ENCODE results near the gene RHOB. TPM values are rescaled to one million over a fixed set of nuclear protein-coding genes. Genes with fewer than 3 reads are reported as not detected.

RHOB gene
- total RNA-seq, 2 experiments from 2014 or later = 25.9 to 26.6 TPM

DNA sequence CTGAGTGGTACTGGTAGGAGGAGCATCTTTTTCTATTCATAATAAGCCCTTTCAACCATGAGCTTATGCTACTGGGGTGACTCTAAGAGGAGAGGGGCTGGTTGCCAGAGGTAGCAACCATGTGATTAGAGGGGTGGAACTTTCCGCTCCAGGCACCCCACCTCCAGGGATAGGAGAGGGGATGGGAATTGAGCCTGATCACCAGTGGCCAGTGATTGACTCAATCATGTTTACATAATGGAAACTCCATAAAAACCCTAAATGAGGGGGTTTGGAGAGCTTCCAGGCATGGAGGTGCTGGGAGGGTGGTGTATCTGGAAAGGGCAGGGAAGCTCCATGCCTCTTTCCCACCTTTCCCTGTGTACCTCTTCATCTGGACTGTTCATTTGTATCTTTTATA, 46.6 kb upstream of the RHOB start:
- no peak overlapping the region for H3K27ac ChIP-seq (ENCODE audit: low read depth in 1 of 2, low read length in 2 of 2)
- H3K4me3 ChIP-seq (ENCODE audit: low read length) = no peak overlapping the region
- H3K9me3 ChIP-seq (ENCODE audit: control insufficient read depth in 1 of 2, insufficient read depth in 1 of 2, low read length in 2 of 2) = no peaks in the 10 kb centered on the region
- TF ChIP-seq, protein P1, sequence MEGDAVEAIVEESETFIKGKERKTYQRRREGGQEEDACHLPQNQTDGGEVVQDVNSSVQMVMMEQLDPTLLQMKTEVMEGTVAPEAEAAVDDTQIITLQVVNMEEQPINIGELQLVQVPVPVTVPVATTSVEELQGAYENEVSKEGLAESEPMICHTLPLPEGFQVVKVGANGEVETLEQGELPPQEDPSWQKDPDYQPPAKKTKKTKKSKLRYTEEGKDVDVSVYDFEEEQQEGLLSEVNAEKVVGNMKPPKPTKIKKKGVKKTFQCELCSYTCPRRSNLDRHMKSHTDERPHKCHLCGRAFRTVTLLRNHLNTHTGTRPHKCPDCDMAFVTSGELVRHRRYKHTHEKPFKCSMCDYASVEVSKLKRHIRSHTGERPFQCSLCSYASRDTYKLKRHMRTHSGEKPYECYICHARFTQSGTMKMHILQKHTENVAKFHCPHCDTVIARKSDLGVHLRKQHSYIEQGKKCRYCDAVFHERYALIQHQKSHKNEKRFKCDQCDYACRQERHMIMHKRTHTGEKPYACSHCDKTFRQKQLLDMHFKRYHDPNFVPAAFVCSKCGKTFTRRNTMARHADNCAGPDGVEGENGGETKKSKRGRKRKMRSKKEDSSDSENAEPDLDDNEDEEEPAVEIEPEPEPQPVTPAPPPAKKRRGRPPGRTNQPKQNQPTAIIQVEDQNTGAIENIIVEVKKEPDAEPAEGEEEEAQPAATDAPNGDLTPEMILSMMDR (IDR thresholded peaks at IDR 0.05) = no peak
- intact Hi-C loops (cut with DNase I, micrococcal nuclease) = no loop called here
- Mint-ChIP-seq H3K27me3 (peaks cover 16% of the 10 kb centered on the region), H3K4me3 (no peak overlapping the region), H3K9me3 (no peaks in the 10 kb centered on the region), H3K4me1 (ENCODE audit: low read depth) (no peaks in the 10 kb centered on the region), H3K36me3 (ENCODE audit: low read depth) (no peaks in the 10 kb centered on the region), H3K27ac (no peak overlapping the region)
- H3K36me3 ChIP-seq (ENCODE audit: insufficient read depth, low read length) = no peaks in the 10 kb centered on the region
- DNase-seq = no peak
- no peaks in the 10 kb centered on the region for H3K27me3 ChIP-seq (ENCODE audit: control insufficient read depth in 1 of 2, insufficient read depth in 2 of 2, low read length in 2 of 2)
- H3K4me1 ChIP-seq (ENCODE audit: insufficient read depth, low read length) = no peaks in the 10 kb centered on the region
- ChIA-PET CTCF (no interaction called here), POLR2A (no interaction called here)
- no peak for ATAC-seq (ENCODE audit: poor library complexity)

DNA sequence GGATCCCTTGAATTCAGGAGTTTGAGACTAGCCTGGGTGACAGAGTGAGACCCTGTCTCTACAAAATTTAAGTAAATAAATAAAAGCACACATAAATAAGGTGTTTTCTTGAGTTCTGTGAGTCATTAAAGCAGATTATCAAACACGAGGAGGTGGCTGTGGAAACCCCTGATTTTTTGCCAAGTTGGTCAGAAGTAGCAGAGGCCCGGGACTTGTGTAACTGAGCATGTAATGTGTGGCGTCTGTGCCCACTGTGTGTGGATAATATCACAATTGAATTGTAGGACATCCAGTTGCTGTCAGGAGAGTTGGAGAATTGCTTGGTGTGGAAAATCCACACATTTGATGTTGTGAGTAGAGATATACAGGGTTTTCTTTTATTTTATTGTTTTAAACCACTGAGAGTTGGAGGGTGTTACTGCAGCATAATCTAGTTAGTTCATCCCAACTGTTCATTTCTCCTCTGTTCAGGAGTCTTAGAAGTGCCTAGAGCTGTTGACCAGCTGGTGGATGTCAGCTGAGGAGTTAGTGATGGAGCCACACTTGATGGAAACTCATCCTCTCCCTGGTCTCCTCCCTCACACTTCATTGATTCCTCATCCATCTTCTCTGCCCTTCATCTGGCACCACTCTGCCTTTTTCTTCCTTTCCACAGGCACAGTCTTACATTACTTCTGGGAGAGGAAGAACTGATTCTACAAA, 45.9 kb upstream of the RHOB start:
- intact Hi-C loops (cut with DNase I, micrococcal nuclease) = no loop called here
- no peak for ATAC-seq (ENCODE audit: poor library complexity)
- H3K9me3 Mint-ChIP-seq = no peaks in the 10 kb centered on the region
- ChIA-PET CTCF (no interaction called here), POLR2A (no interaction called here)
- no peak for DNase-seq
- H3K27ac Mint-ChIP-seq = no peak overlapping the region
- no peaks in the 10 kb centered on the region for H3K4me1 Mint-ChIP-seq (ENCODE audit: low read depth)
- H3K4me3 Mint-ChIP-seq = no peak overlapping the region
- Histone ChIP-seq H3K27ac (ENCODE audit: low read depth in 1 of 2, low read length in 2 of 2) (no peak overlapping the region), H3K4me1 (ENCODE audit: insufficient read depth, low read length) (no peaks in the 10 kb centered on the region), H3K9me3 (ENCODE audit: control insufficient read depth in 1 of 2, insufficient read depth in 1 of 2, low read length in 2 of 2) (no peaks in the 10 kb centered on the region), H3K27me3 (ENCODE audit: control insufficient read depth in 1 of 2, insufficient read depth in 2 of 2, low read length in 2 of 2) (no peaks in the 10 kb centered on the region), H3K4me3 (ENCODE audit: low read length) (no peak overlapping the region), H3K36me3 (ENCODE audit: insufficient read depth, low read length) (no peaks in the 10 kb centered on the region)
- no peaks in the 10 kb centered on the region for H3K36me3 Mint-ChIP-seq (ENCODE audit: low read depth)
- TF ChIP-seq, protein P1 (IDR thresholded peaks at IDR 0.05) = no peak
- peaks cover 16% of the 10 kb centered on the region for H3K27me3 Mint-ChIP-seq

DNA sequence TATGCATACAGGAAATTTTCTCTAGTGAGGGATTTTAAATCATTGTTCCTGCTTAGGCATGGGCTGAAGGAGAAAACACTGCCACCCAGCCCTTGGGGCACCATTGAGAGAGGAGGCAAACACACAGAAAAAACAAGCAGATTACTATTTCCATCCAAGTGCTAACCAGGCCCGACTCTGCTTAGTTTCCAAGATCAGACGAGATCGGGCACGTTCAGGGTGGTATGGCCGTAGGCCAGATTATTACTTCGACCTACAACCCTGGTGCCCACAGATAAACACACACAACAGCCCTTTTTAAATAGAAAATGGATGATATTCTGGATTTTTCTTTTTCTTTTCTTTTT, 45.4 kb upstream of the RHOB start:
- Histone ChIP-seq H3K4me1 (ENCODE audit: insufficient read depth, low read length) (no peaks in the 10 kb centered on the region), H3K27ac (ENCODE audit: low read depth in 1 of 2, low read length in 2 of 2) (no peak overlapping the region), H3K4me3 (ENCODE audit: low read length) (no peak overlapping the region), H3K36me3 (ENCODE audit: insufficient read depth, low read length) (no peaks in the 10 kb centered on the region), H3K27me3 (ENCODE audit: control insufficient read depth in 1 of 2, insufficient read depth in 2 of 2, low read length in 2 of 2) (no peaks in the 10 kb centered on the region), H3K9me3 (ENCODE audit: control insufficient read depth in 1 of 2, insufficient read depth in 1 of 2, low read length in 2 of 2) (no peaks in the 10 kb centered on the region)
- DNase-seq = no peak
- Mint-ChIP-seq H3K27ac (no peak overlapping the region), H3K27me3 (peaks cover 13% of the 10 kb centered on the region), H3K4me3 (no peak overlapping the region), H3K4me1 (ENCODE audit: low read depth) (no peaks in the 10 kb centered on the region), H3K9me3 (no peaks in the 10 kb centered on the region), H3K36me3 (ENCODE audit: low read depth) (no peaks in the 10 kb centered on the region)
- intact Hi-C loops (cut with DNase I, micrococcal nuclease) = no loop called here
- ATAC-seq (ENCODE audit: poor library complexity) = no peak
- POLR2A ChIA-PET = no interaction called here
- CTCF ChIA-PET = no interaction called here
- TF ChIP-seq, protein P1 (IDR thresholded peaks at IDR 0.05) = no peak
